Cardiac muscle cell (in vitro differentiated cells and primary cell): ENCODE results near the gene SLC23A2. TPM values are rescaled to one million over a fixed set of nuclear protein-coding genes. Genes with fewer than 3 reads are reported as not detected.

ENCODE experiments used
- DNase-seq, 2 donors: peaks; one replicate each; pipeline versions ENCODE4 v3.0.0 to v3.0.0-alpha.2; 2010 to 2017; ENCODE audit warnings: low read depth in 1 of 2, low spot score in 1 of 2
- H3K27ac ChIP-seq: fragments of 200-600 bp; sonication (generic); 2 replicates; pipeline ENCODE4 v1.5.1; 2016
- H3K27me3 ChIP-seq: fragments of 200-600 bp; sonication (generic); 2 replicates; pipeline ENCODE4 v1.6.0; 2016; ENCODE audit warnings: control low read depth
- H3K36me3 ChIP-seq: fragments of 200-600 bp; sonication (generic); 2 replicates; pipeline ENCODE4 v1.5.1; 2016; ENCODE audit warnings: control low read depth
- H3K4me1 ChIP-seq: fragments of 200-600 bp; sonication (generic); 2 replicates; pipeline ENCODE4 v1.8.1; 2017; ENCODE audit warnings: low read depth, mild to moderate bottlenecking, mixed run types
- H3K4me3 ChIP-seq: fragments of 200-600 bp; sonication (generic); 2 replicates; pipeline ENCODE4 v1.5.1; 2016; ENCODE audit warnings: mild to moderate bottlenecking
- H3K9me3 ChIP-seq: fragments of 200-600 bp; sonication (generic); 2 replicates; pipeline ENCODE4 v1.5.1; 2017; ENCODE audit warnings: low read depth, mild to moderate bottlenecking, control low read depth
- CTCF ChIP-seq: IDR thresholded peaks from 2 replicates; pipeline ENCODE4 v1.5.1; 2012; ENCODE audit warnings: low read depth, mild to moderate bottlenecking, low read length
- polyA plus RNA-seq: library from polyadenylated mRNA; unstranded; fragments of >200 nt; fragmentation: Nextera tagmentation; extraction: Ambion mirVana; gene quantifications from 2 replicates; pipeline ENCODE4 v1.2.1, GENCODE V29; 2016
- total RNA-seq: library from RNA; depleted of rRNA; stranded (reverse); fragments of >200 nt; gene quantifications from 2 replicates; pipeline ENCODE4 v1.2.3, GENCODE V29; 2016

The SLC23A2 gene
- total and polyA plus RNA-seq, 2 experiments from 2014 or later, result 5.9 to 10.6 TPM

- H3K4me1 ChIP-seq, result no peaks in the 10 kb centered on the region
- no peaks in the 10 kb centered on the region for H3K27me3 ChIP-seq
- no peak for TF ChIP-seq CTCF
- H3K4me3 ChIP-seq, result no peak overlapping the region
- H3K36me3 ChIP-seq, result no peaks in the 10 kb centered on the region
- no peak for DNase-seq
- no peaks in the 10 kb centered on the region for H3K9me3 ChIP-seq
- H3K27ac ChIP-seq, result no peak overlapping the region
Observed at GRCh38 chr20:4920131-4920530, 81.2 kb downstream of the SLC23A2 start.

GRCh38 chr20:4919047-4919704 lies 82.1 kb downstream of the SLC23A2 start:
- H3K27ac ChIP-seq, result no peak overlapping the region
- no peaks in the 10 kb centered on the region for H3K9me3 ChIP-seq
- H3K4me3 ChIP-seq, result no peak overlapping the region
- no peaks in the 10 kb centered on the region for H3K27me3 ChIP-seq
- TF ChIP-seq CTCF, result no peak
- no peaks in the 10 kb centered on the region for H3K36me3 ChIP-seq
- no peak for DNase-seq
- no peaks in the 10 kb centered on the region for H3K4me1 ChIP-seq

GRCh38 chr20:4918473-4918872 lies 82.8 kb downstream of the SLC23A2 start:
- Histone ChIP-seq H3K27me3 (no peaks in the 10 kb centered on the region), H3K9me3 (no peaks in the 10 kb centered on the region), H3K36me3 (no peaks in the 10 kb centered on the region), H3K27ac (no peak overlapping the region), H3K4me3 (no peak overlapping the region), H3K4me1 (no peaks in the 10 kb centered on the region)
- no peak for TF ChIP-seq CTCF
- no peak for DNase-seq

GRCh38 chr20:4916971-4917881 lies 84.1 kb downstream of the SLC23A2 start:
- Histone ChIP-seq H3K36me3 (no peaks in the 10 kb centered on the region), H3K4me1 (no peaks in the 10 kb centered on the region), H3K27ac (no peak overlapping the region), H3K9me3 (no peaks in the 10 kb centered on the region), H3K27me3 (no peaks in the 10 kb centered on the region), H3K4me3 (no peak overlapping the region)
- TF ChIP-seq CTCF, result no peak
- DNase-seq, result peak in 1 of 2 donors; percentile 16

- H3K4me3 ChIP-seq, result no peak overlapping the region
- no peaks in the 10 kb centered on the region for H3K9me3 ChIP-seq
- no peak for TF ChIP-seq CTCF
- no peak overlapping the region for H3K27ac ChIP-seq
- H3K36me3 ChIP-seq, result no peaks in the 10 kb centered on the region
- DNase-seq, result no peak
- H3K27me3 ChIP-seq, result no peaks in the 10 kb centered on the region
- H3K4me1 ChIP-seq, result no peaks in the 10 kb centered on the region
Observed at GRCh38 chr20:4913147-4913546, 88.2 kb downstream of the SLC23A2 start.
